ENCODE data around the gene PDIA4.

Gene PDIA4

GRCh38 chr7:149028346-149029109, at the start of gene PDIA4:
PDIA4 (minus strand) TSS chr7:149028505; CDS start chr7:149028408, 97 bp downstream.
- TF ChIP-seq YY1 (IDR thresholded peaks at IDR 0.05; ENCODE audit: low read depth): peak; percentile 17; the same call in 1 of the 2 replicates
- no peak for TF ChIP-seq TEAD4 (IDR thresholded peaks at IDR 0.05)
- peak; percentile 43 for TF ChIP-seq TAF1 (IDR thresholded peaks at IDR 0.05; ENCODE audit: low read depth)
- peak; percentile 89 for TF ChIP-seq EGR1 (IDR thresholded peaks at IDR 0.05)
- peak; percentile 4; the same call in 1 of the 2 replicates for TF ChIP-seq EP300 (IDR thresholded peaks at IDR 0.05; ENCODE audit: borderline replicate concordance)
- TF ChIP-seq CREB1 (IDR thresholded peaks at IDR 0.05; ENCODE audit: low read depth): peak; percentile 51; the same call in 1 of the 2 replicates
- TF ChIP-seq TCF12 (IDR thresholded peaks at IDR 0.05; ENCODE audit: low read depth): peak; percentile 10; the same call in 1 of the 2 replicates
- TF ChIP-seq NFIC (IDR thresholded peaks at IDR 0.05): peak; percentile 30; the same call in 1 of the 2 replicates
- TF ChIP-seq FOXM1 (IDR thresholded peaks at IDR 0.05; ENCODE audit: borderline replicate concordance, low read depth): peak; percentile 27; the same call in 1 of the 2 replicates
- TF ChIP-seq REST (IDR thresholded peaks at IDR 0.05; ENCODE audit: low read depth): no peak
- no peak for TF ChIP-seq ZBTB7A (IDR thresholded peaks at IDR 0.05; ENCODE audit: low read depth)
- TF ChIP-seq MAX (IDR thresholded peaks at IDR 0.05): peak; percentile 96
- no peak for TF ChIP-seq RAD21 (IDR thresholded peaks at IDR 0.05; ENCODE audit: low read depth)
- TF ChIP-seq USF1 (IDR thresholded peaks at IDR 0.05): peak; percentile 80
- no peak for TF ChIP-seq CEBPB (IDR thresholded peaks at IDR 0.05)

- TF ChIP-seq TAF1 (IDR thresholded peaks at IDR 0.05; ENCODE audit: low read depth) (no peak), ZBTB7A (IDR thresholded peaks at IDR 0.05; ENCODE audit: low read depth) (no peak)
These were observed 49.3 kb upstream of the PDIA4 start for GRCh38 chr7:149077594-149077993.

GRCh38 chr7:149075286-149075685, 47.0 kb upstream of the PDIA4 start:
- TF ChIP-seq REST (IDR thresholded peaks at IDR 0.05; ENCODE audit: low read depth): no peak
- no peak for TF ChIP-seq EP300 (IDR thresholded peaks at IDR 0.05; ENCODE audit: borderline replicate concordance)
- TF ChIP-seq FOXM1 (IDR thresholded peaks at IDR 0.05; ENCODE audit: borderline replicate concordance, low read depth): no peak
- TF ChIP-seq TEAD4 (IDR thresholded peaks at IDR 0.05): no peak

GRCh38 chr7:149074116-149074885, 46.0 kb upstream of the PDIA4 start:
- TF ChIP-seq ZBTB7A (IDR thresholded peaks at IDR 0.05; ENCODE audit: low read depth) (no peak), CEBPB (IDR thresholded peaks at IDR 0.05) (no peak), TAF1 (IDR thresholded peaks at IDR 0.05; ENCODE audit: low read depth) (no peak), FOXM1 (IDR thresholded peaks at IDR 0.05; ENCODE audit: borderline replicate concordance, low read depth) (no peak), EGR1 (IDR thresholded peaks at IDR 0.05) (no peak), CREB1 (IDR thresholded peaks at IDR 0.05; ENCODE audit: low read depth) (no peak), RAD21 (IDR thresholded peaks at IDR 0.05; ENCODE audit: low read depth) (no peak), EP300 (IDR thresholded peaks at IDR 0.05; ENCODE audit: borderline replicate concordance) (no peak), USF1 (IDR thresholded peaks at IDR 0.05) (no peak), NFIC (IDR thresholded peaks at IDR 0.05) (no peak), TEAD4 (IDR thresholded peaks at IDR 0.05) (no peak), TCF12 (IDR thresholded peaks at IDR 0.05; ENCODE audit: low read depth) (no peak), REST (IDR thresholded peaks at IDR 0.05; ENCODE audit: low read depth) (no peak), YY1 (IDR thresholded peaks at IDR 0.05; ENCODE audit: low read depth) (no peak), MAX (IDR thresholded peaks at IDR 0.05) (no peak)

Data from Ishikawa (cell line).